Measurements from ENCODE around the gene CKMT2. TPM values are rescaled to one million over a fixed set of nuclear protein-coding genes. Genes with fewer than 3 reads are reported as not detected.

Gene CKMT2
- total RNA-seq, 1 donor from 2014 or later = not detected

GRCh38 chr5:81238460-81238859 lies 5.3 kb downstream of the CKMT2 start:
- no peak for DNase-seq (ENCODE audit: low read depth)
- Histone ChIP-seq H3K4me3 (ENCODE audit: low read depth, low read length) (no peak overlapping the region), H3K36me3 (ENCODE audit: control insufficient read depth, insufficient read depth, low read length) (no peaks in the 10 kb centered on the region), H3K27me3 (ENCODE audit: control insufficient read depth, insufficient read depth, low read length) (no peaks in the 10 kb centered on the region)
- TF ChIP-seq CTCF (IDR thresholded peaks at IDR 0.05; ENCODE audit: insufficient read depth, low read length, poor library complexity, severe bottlenecking) = no peak

- Histone ChIP-seq H3K27me3 (ENCODE audit: control insufficient read depth, insufficient read depth, low read length) (no peaks in the 10 kb centered on the region), H3K36me3 (ENCODE audit: control insufficient read depth, insufficient read depth, low read length) (no peaks in the 10 kb centered on the region), H3K4me3 (ENCODE audit: low read depth, low read length) (no peak overlapping the region)
- no peak for DNase-seq (ENCODE audit: low read depth)
- TF ChIP-seq CTCF (IDR thresholded peaks at IDR 0.05; ENCODE audit: insufficient read depth, low read length, poor library complexity, severe bottlenecking) = no peak
Measured at GRCh38 chr5:81239613-81240012, 6.5 kb downstream of the CKMT2 start.

GRCh38 chr5:81241001-81241400 lies 7.9 kb downstream of the CKMT2 start:
- TF ChIP-seq CTCF (IDR thresholded peaks at IDR 0.05; ENCODE audit: insufficient read depth, low read length, poor library complexity, severe bottlenecking) = no peak
- Histone ChIP-seq H3K4me3 (ENCODE audit: low read depth, low read length) (no peak overlapping the region), H3K36me3 (ENCODE audit: control insufficient read depth, insufficient read depth, low read length) (no peaks in the 10 kb centered on the region), H3K27me3 (ENCODE audit: control insufficient read depth, insufficient read depth, low read length) (no peaks in the 10 kb centered on the region)
- DNase-seq (ENCODE audit: low read depth) = no peak

GRCh38 chr5:81241961-81242648 lies 9.0 kb downstream of the CKMT2 start:
- no peak overlapping the region for H3K4me3 ChIP-seq (ENCODE audit: low read depth, low read length)
- no peak for DNase-seq (ENCODE audit: low read depth)
- no peaks in the 10 kb centered on the region for H3K36me3 ChIP-seq (ENCODE audit: control insufficient read depth, insufficient read depth, low read length)
- H3K27me3 ChIP-seq (ENCODE audit: control insufficient read depth, insufficient read depth, low read length) = no peaks in the 10 kb centered on the region
- TF ChIP-seq CTCF (IDR thresholded peaks at IDR 0.05; ENCODE audit: insufficient read depth, low read length, poor library complexity, severe bottlenecking) = no peak

GRCh38 chr5:81242906-81243436 lies 9.8 kb downstream of the CKMT2 start:
- Histone ChIP-seq H3K36me3 (ENCODE audit: control insufficient read depth, insufficient read depth, low read length) (no peaks in the 10 kb centered on the region), H3K27me3 (ENCODE audit: control insufficient read depth, insufficient read depth, low read length) (no peaks in the 10 kb centered on the region), H3K4me3 (ENCODE audit: low read depth, low read length) (no peak overlapping the region)
- TF ChIP-seq CTCF (IDR thresholded peaks at IDR 0.05; ENCODE audit: insufficient read depth, low read length, poor library complexity, severe bottlenecking) = no peak
- DNase-seq (ENCODE audit: low read depth) = no peak

- Histone ChIP-seq H3K36me3 (ENCODE audit: control insufficient read depth, insufficient read depth, low read length) (no peaks in the 10 kb centered on the region), H3K4me3 (ENCODE audit: low read depth, low read length) (no peak overlapping the region), H3K27me3 (ENCODE audit: control insufficient read depth, insufficient read depth, low read length) (no peaks in the 10 kb centered on the region)
- no peak for TF ChIP-seq CTCF (IDR thresholded peaks at IDR 0.05; ENCODE audit: insufficient read depth, low read length, poor library complexity, severe bottlenecking)
- DNase-seq (ENCODE audit: low read depth) = no peak
Measured at GRCh38 chr5:81244451-81244850, 11.3 kb downstream of the CKMT2 start.
